ENCODE measurements around the gene SRSF12.
A peak's percentile ranks its signal among the peaks of the same experiment; 100 is the strongest.

Gene SRSF12

DNA sequence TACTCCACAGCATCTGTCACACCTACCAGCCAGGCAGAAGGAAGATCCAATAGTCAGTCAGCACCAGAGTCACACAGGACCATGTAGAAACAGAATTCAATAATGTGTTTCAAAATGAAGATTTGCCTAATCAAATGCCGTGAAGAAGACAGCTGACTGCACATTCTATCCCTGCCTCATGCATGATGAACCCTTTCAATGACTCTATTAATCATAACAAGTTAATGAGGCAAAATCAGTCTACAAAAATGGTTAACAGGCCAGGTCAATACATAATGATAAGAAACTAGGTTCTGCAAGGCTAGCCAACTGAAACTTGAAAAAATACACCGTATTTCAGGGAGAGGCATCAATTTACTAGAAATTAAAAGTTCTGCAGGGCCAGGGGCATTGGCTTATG is 44.0 kb downstream of the SRSF12 start:
- no peak overlapping the region for H3K4me3 ChIP-seq (ENCODE audit: control insufficient read depth, low read depth, low read length)
- no peak for DNase-seq (ENCODE audit: low read depth)
- TF ChIP-seq, protein P1, sequence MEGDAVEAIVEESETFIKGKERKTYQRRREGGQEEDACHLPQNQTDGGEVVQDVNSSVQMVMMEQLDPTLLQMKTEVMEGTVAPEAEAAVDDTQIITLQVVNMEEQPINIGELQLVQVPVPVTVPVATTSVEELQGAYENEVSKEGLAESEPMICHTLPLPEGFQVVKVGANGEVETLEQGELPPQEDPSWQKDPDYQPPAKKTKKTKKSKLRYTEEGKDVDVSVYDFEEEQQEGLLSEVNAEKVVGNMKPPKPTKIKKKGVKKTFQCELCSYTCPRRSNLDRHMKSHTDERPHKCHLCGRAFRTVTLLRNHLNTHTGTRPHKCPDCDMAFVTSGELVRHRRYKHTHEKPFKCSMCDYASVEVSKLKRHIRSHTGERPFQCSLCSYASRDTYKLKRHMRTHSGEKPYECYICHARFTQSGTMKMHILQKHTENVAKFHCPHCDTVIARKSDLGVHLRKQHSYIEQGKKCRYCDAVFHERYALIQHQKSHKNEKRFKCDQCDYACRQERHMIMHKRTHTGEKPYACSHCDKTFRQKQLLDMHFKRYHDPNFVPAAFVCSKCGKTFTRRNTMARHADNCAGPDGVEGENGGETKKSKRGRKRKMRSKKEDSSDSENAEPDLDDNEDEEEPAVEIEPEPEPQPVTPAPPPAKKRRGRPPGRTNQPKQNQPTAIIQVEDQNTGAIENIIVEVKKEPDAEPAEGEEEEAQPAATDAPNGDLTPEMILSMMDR (conservative IDR thresholded peaks at IDR 0.05; ENCODE audit: control insufficient read depth, insufficient read depth, low read depth, low read length) = no peak

DNA sequence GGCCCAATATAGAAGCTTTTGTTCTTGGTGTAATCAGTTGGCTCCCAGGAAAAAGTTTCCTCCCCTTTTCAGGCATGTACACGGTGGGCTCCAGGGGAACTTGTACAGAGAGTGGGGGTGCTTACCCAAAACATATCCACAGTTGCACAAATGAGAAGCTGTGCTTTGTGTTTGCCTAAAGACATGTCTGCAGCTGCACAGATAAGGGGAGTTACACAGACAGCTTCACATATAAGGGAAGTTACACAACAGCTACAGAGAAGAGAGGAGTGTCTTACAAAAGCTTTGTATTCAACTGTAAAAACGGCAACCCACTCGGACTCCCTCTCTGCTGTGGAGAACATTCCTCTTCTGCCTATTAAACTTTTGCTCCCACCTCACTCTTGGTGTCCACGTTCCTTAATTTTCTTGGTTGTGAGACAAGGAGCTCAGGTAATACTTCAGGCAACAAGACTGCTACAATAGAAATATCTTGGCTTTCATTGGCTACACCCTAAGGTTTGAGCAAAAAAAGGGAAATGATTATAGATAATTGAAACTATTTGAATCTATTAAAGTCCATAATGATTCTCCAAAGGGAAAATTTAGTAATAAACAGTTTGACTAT is 44.8 kb downstream of the SRSF12 start:
- TF ChIP-seq, protein P1 (conservative IDR thresholded peaks at IDR 0.05; ENCODE audit: control insufficient read depth, insufficient read depth, low read depth, low read length) = no peak
- DNase-seq (ENCODE audit: low read depth) = no peak
- no peak overlapping the region for H3K4me3 ChIP-seq (ENCODE audit: control insufficient read depth, low read depth, low read length)

DNA sequence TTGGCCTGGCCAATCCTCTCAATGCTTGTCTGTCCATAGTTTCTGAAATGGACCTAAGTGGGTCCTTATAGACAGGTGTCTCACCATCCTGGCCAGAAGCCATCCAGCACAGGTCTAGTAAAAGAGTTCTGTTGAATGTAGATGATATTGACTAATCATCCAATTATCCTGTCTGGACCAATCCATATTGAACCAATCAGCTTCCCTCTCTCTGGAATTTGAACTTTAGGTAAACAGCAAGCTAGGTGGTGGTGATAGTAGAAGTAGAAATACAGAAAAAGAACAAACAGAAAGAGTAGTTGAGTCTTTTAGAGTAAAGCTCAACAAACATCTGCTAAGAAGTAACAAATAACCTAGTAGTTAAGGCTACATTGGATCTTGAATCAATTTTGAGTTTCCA is 46.8 kb downstream of the SRSF12 start:
- no peak for DNase-seq (ENCODE audit: low read depth)
- TF ChIP-seq, protein P1 (conservative IDR thresholded peaks at IDR 0.05; ENCODE audit: control insufficient read depth, insufficient read depth, low read depth, low read length) = no peak
- no peak overlapping the region for H3K4me3 ChIP-seq (ENCODE audit: control insufficient read depth, low read depth, low read length)

DNA sequence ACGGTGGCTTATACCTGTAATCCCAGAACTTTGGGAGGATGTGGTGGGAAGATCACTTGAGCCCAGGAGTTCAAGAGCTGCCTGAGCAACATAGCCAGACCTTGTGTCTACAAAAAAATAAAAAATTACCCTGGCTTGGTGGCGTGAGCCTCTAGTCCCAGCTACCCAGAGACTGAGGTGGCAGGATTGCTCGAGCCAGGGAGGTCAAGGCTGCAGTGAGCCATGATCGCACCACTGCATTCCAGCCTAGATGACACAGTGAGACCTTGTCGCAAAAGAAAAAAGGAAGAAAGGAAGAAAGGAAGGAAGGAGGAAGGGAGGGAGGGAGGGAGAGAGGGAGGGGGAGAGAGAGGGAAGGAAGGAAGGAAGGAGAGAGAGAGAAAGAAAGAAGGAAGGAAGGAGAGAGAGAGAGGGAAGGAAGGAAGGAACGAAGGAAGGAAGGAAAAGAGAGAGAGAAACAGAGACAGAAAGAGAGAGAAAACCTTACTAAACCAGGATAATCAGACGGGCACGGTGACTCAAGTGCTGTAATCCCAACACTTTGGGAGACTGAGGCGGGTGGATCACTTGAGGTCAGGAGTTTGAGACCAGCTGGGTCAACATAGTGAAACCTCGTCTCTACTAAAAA is 48.2 kb downstream of the SRSF12 start:
- DNase-seq (ENCODE audit: low read depth) = no peak
- TF ChIP-seq, protein P1 (conservative IDR thresholded peaks at IDR 0.05; ENCODE audit: control insufficient read depth, insufficient read depth, low read depth, low read length) = no peak
- no peak overlapping the region for H3K4me3 ChIP-seq (ENCODE audit: control insufficient read depth, low read depth, low read length)

DNA sequence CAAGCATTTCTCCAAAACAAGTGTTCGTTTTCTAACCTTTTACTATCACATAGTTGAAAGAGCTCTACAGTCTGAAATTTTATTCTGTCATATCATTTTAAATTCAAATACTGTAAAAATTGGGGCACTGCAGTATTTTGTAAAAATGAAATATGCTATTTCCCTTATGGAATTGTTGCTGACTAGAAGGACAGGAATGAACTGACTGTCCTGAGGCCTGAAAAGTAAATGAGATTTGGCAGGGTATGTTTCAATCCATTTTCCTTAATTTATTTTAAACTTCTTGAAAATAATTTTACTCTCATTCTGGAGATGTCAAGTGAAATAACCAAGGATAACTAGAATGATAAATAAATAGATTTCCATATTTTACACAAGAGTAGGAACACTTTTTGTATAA is 49.2 kb downstream of the SRSF12 start:
- TF ChIP-seq, protein P1 (conservative IDR thresholded peaks at IDR 0.05; ENCODE audit: control insufficient read depth, insufficient read depth, low read depth, low read length) = no peak
- DNase-seq (ENCODE audit: low read depth) = no peak
- no peak overlapping the region for H3K4me3 ChIP-seq (ENCODE audit: control insufficient read depth, low read depth, low read length)

DNA sequence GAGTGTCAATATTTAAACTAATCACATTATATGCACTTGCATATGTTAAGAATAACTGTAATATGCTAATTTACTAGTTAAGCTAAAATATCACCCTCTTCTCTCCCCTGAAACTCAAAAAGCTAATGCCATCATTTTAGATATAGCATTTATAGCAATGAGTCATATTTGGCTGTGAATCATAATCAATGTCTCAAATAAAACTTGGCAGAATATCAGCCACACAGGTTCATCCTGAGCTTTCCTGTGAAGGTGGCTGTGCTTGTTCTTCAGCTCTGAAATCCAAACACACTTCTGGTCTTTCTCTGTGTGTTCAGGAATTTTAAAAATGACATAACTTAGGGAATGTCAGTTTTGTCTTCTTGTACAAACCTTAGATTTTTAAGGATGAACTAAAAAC is 50.1 kb downstream of the SRSF12 start:
- no peak overlapping the region for H3K4me3 ChIP-seq (ENCODE audit: control insufficient read depth, low read depth, low read length)
- TF ChIP-seq, protein P1 (conservative IDR thresholded peaks at IDR 0.05; ENCODE audit: control insufficient read depth, insufficient read depth, low read depth, low read length) = no peak
- peak; percentile 38 for DNase-seq (ENCODE audit: low read depth)

Data from fibroblast of mammary gland (primary cell).